Measurements from ENCODE around the gene ZNF267. TPM values are rescaled to one million over a fixed set of nuclear protein-coding genes. Genes with fewer than 3 reads are reported as not detected.

The ZNF267 gene
- total RNA-seq (2016; rRNA removed; fragmentation: Illumina TruSeq; extraction: Trizol) (30.0 and 42.4 TPM in 2 replicates), polyA plus RNA-seq (2011; rRNA removed) (3.0 and 3.1 TPM in 2 replicates), polyA minus RNA-seq (2011; rRNA and poly(A)+ RNA removed; ENCODE audit: low replicate concordance) (6.5 and 9.1 TPM in 2 replicates), Bru-seq, nascent RNA (percentile 95 among the genes with signal in this experiment), BruChase-seq, experiment 1, labeled RNA remaining after a 6-hour chase (percentile 68 among the genes with signal in this experiment), BruChase-seq, experiment 2, labeled RNA remaining after a 2-hour chase (percentile 76 among the genes with signal in this experiment)
- 4.5 and 5.7 TPM in 2 replicates for total RNA-seq (2016; cell fraction: cytosol; rRNA removed; fragmentation: Illumina TruSeq; extraction: Trizol; ENCODE audit: low read depth)
- total RNA-seq (2016; cell fraction: insoluble cytoplasmic fraction; rRNA removed; fragmentation: Illumina TruSeq; extraction: Trizol) = 30.7 and 43.3 TPM in 2 replicates
- total RNA-seq (2016; cell fraction: membrane; rRNA removed; fragmentation: Illumina TruSeq; extraction: Trizol) = 13.3 and 16.9 TPM in 2 replicates
- 42.2 and 42.5 TPM in 2 replicates for total RNA-seq (2016; cell fraction: nucleus; rRNA removed; fragmentation: Illumina TruSeq; extraction: Trizol)
- polyA plus RNA-seq (2011; cell fraction: cytosol; rRNA removed) = 1.4 and 2.0 TPM in 2 replicates
- polyA plus RNA-seq (2011; cell fraction: nucleus; rRNA removed) = 3.2 and 3.3 TPM in 2 replicates
- polyA plus RNA-seq (2012) = 6.3 and 7.1 TPM in 2 replicates
- 1.0 and 1.2 TPM in 2 replicates for polyA plus RNA-seq (2016; cell fraction: cytosol; fragmentation: Illumina TruSeq; extraction: Trizol; ENCODE audit: low read depth)
- polyA plus RNA-seq (2016; cell fraction: insoluble cytoplasmic fraction; fragmentation: Illumina TruSeq; extraction: Trizol; ENCODE audit: low read depth) = 22.9 and 26.2 TPM in 2 replicates
- 3.2 and 3.4 TPM in 2 replicates for polyA plus RNA-seq (2016; cell fraction: membrane; fragmentation: Illumina TruSeq; extraction: Trizol; ENCODE audit: low read depth)
- polyA plus RNA-seq (2016; cell fraction: nucleus; fragmentation: Illumina TruSeq; extraction: Trizol; ENCODE audit: insufficient read depth, low read depth) = 15.0 and 18.6 TPM in 2 replicates
- polyA minus RNA-seq (2011; cell fraction: cytosol; rRNA and poly(A)+ RNA removed) = 6.2 and 8.1 TPM in 2 replicates
- 40.3 and 44.5 TPM in 2 replicates for polyA minus RNA-seq (2011; cell fraction: nucleus; rRNA and poly(A)+ RNA removed)
- long read RNA-seq, experiment 1, full-length matches to known transcripts = 4 of 4 reads
- long read RNA-seq, experiment 1, partial matches to known transcripts = 0 of 4 reads
- long read RNA-seq, experiment 1, other reads (novel, unspliced or antisense) = 0 of 4 reads
- long read RNA-seq, experiment 2, full-length matches to known transcripts = 4 of 5 reads
- long read RNA-seq, experiment 2, partial matches to known transcripts = 0 of 5 reads
- long read RNA-seq, experiment 2, other reads (novel, unspliced or antisense) = 1 of 5 reads

- BruUV-seq (replicated peaks) = no TSS peak
- Histone ChIP-seq H3K27ac (ENCODE audit: extremely low read length, insufficient read depth, low read length) (peak within 1 kb of the TSS; percentile 89), H3K27me3 (ENCODE audit: control insufficient read depth in 1 of 2, insufficient read depth in 2 of 2, low read length in 2 of 2) (peaks cover 0 to 13% of the 10 kb centered on the region in 2 experiments; a peak in 2 of 5 replicates), H3K36me3 (replicated peaks in 1 of 2; ENCODE audit: control insufficient read depth in 1 of 2, insufficient read depth in 2 of 2, low read length in 2 of 2) (no peaks in the 10 kb centered on the region; a peak in 1 of 5 replicates), H3K9me3 (ENCODE audit: low read length) (no peaks in the 10 kb centered on the region), H2AFZ (ENCODE audit: low read length) (no peak within 1 kb of the TSS), H3K9ac (ENCODE audit: insufficient read depth, low read depth, low read length) (peak within 1 kb of the TSS; percentile 93), H3K4me3 (replicated peaks in 1 of 3; ENCODE audit: insufficient read depth in 1 of 3, low read depth in 2 of 3, low read length in 3 of 3) (peak within 1 kb of the TSS; percentile 89 to 99 (median 95)), H3K4me1 (ENCODE audit: insufficient read depth, low read length) (peaks cover 59% of the 10 kb centered on the region), H4K20me1 (ENCODE audit: insufficient read depth, low read length) (0 out of 2 replicates have a peak, but pooled peaks cover 4% of the 10 kb centered on the region), H3K79me2 (ENCODE audit: insufficient read depth, low read length) (peaks cover 49% of the 10 kb centered on the region), H3K4me2 (ENCODE audit: low read depth, low read length) (peak within 1 kb of the TSS; percentile 90)
- ChIA-PET CTCF (ENCODE audit: low intra/inter-chr PET ratio, low total read pairs) (no interaction called here), POLR2A (interaction anchor here (0.6 to 2.4 kb wide), 17 partner anchors 8 to 889 kb away, joined by 3 to 22 read pairs (median 4); partner anchors contain the start of genes ARMC5, HSD3B7, KAT8 and RUSF1)
- peak; percentile 94 for DNase-seq (ENCODE audit: low spot score)
- intact Hi-C loops (cut with micrococcal nuclease; ENCODE audit: unreplicated experiment) = loop anchor here (5.0 kb wide), 3 partner anchors 161 to 416 kb away; partner anchors contain the start of genes ARMC5 and RUSF1
- under 1% methylated on average over 23 of the region's 57 CpGs for WGBS (ENCODE audit: low lambda C conversion rate)
- in situ Hi-C loops (cut with HindIII; ENCODE audit: extremely low pct_ligation_motif_present, low pct_unique_long_range_greater_than_20kb) = loop anchor here (10.0 to 25.0 kb wide), 3 partner anchors 419 to 879 kb away; partner anchors contain the start of genes ARMC5, PYCARD, PYDC1 and TRIM72
- FAIRE-seq = no peak
- peak; percentile 90 for ATAC-seq
- no peak for TF ChIP-seq ZNF850 (CRISPR knock-in tag; conservative IDR thresholded peaks at IDR 0.05)
- TF ChIP-seq NFYB (CRISPR knock-in tag; IDR thresholded peaks at IDR 0.05) = peak; percentile 91
- TF ChIP-seq ZNF605 (CRISPR knock-in tag; IDR thresholded peaks at IDR 0.05) = peak; percentile 71; the same call in 1 of the 2 replicates
- TF ChIP-seq KDM2A (CRISPR knock-in tag; IDR thresholded peaks at IDR 0.05; ENCODE audit: borderline replicate concordance, low read depth) = peak; percentile 74
- TF ChIP-seq ZNF354B (CRISPR knock-in tag; IDR thresholded peaks at IDR 0.05) = no peak
- TF ChIP-seq SNRNP70 (IDR thresholded peaks at IDR 0.05; ENCODE audit: low read depth, low read length) = no peak
- TF ChIP-seq ZSCAN5A (CRISPR knock-in tag; IDR thresholded peaks at IDR 0.05; ENCODE audit: borderline replicate concordance) = no peak
- no peak for TF ChIP-seq PREB (CRISPR knock-in tag; IDR thresholded peaks at IDR 0.05)
- peak; percentile 35; the same call in 1 of the 2 replicates for TF ChIP-seq MAX (IDR thresholded peaks at IDR 0.05)
- TF ChIP-seq ZNF468 (CRISPR knock-in tag; IDR thresholded peaks at IDR 0.05) = no peak
- TF ChIP-seq ZNF780A (CRISPR knock-in tag; IDR thresholded peaks at IDR 0.05) = no peak
- TF ChIP-seq HNF1B (CRISPR knock-in tag; IDR thresholded peaks at IDR 0.05) = peak; percentile 37; the same call in 1 of the 2 replicates
These were observed at the start of gene ZNF267 for GRCh38 chr16:31873556-31874365. Gene ZNF267 (plus strand): TSS chr16:31873807. CDS start chr16:31873967, 160 bp downstream.
